Activated T-cell treated with anti-CD3 and anti-CD28 coated beads, Interleukin-2, amount 50 U/mL, for 72 hours (primary cell): ENCODE measurements around the gene LIPK. TPM values are rescaled to one million over a fixed set of nuclear protein-coding genes. Genes with fewer than 3 reads are reported as not detected.

Experiments used
- ATAC-seq, 2 donors: fragments of 150-1000 bp; cut with Tn5 transposase; replicated peaks in 1 of 2; 2 replicates each; pipeline ENCODE4 v1.10.0; 2021; ENCODE audit warnings: moderate library complexity in 2 of 2, mild to moderate bottlenecking in 1 of 2
- DNase-seq, 2 donors: peaks; one replicate each; pipeline ENCODE4 v3.0.0; 2021 to 2022; ENCODE audit warnings: mixed read lengths in 1 of 2
- H3K27ac Mint-ChIP-seq: one replicate; pipeline ENCODE4 v1.8.0; 2022; ENCODE audit warnings: mild to moderate bottlenecking, moderate library complexity, mixed read lengths
- H3K27me3 Mint-ChIP-seq: one replicate; pipeline ENCODE4 v1.8.0; 2022; ENCODE audit warnings: low read depth, mixed read lengths
- H3K36me3 Mint-ChIP-seq, 2 donors: one replicate each; pipeline ENCODE4 v1.8.0; 2022; ENCODE audit warnings: mixed read lengths in 2 of 2, mild to moderate bottlenecking in 1 of 2; ENCODE audit not compliant: insufficient read depth in 2 of 2
- H3K4me1 Mint-ChIP-seq: one replicate; pipeline ENCODE4 v1.8.0; 2022; ENCODE audit warnings: low read depth, mixed read lengths
- H3K4me3 Mint-ChIP-seq, 2 donors: one replicate each; pipeline ENCODE4 v1.8.0; 2022; ENCODE audit warnings: mild to moderate bottlenecking in 2 of 2, mixed read lengths in 2 of 2, moderate library complexity in 2 of 2
- H3K9me3 Mint-ChIP-seq, 2 donors: one replicate each; pipeline ENCODE4 v1.8.0; 2022; ENCODE audit warnings: mixed read lengths in 2 of 2
- total RNA-seq, 2 donors: library from RNA; stranded (reverse); gene quantifications; one replicate each; pipeline ENCODE4 v1.2.3, GENCODE V29; 2022

LIPK gene
- total RNA-seq, 2 donors from 2014 or later: not detected

- no peaks in the 10 kb centered on the region for H3K36me3 Mint-ChIP-seq
- peaks cover 9% of the 10 kb centered on the region for H3K4me1 Mint-ChIP-seq
- peaks cover 29% of the 10 kb centered on the region for H3K27me3 Mint-ChIP-seq
These were observed 59.8 kb downstream of the LIPK start for GRCh38 chr10:88765816-88766215.

GRCh38 chr10:88769384-88769783, 63.3 kb downstream of the LIPK start:
- DNase-seq: no peak
- peaks cover 35% of the 10 kb centered on the region for H3K27me3 Mint-ChIP-seq
- peaks cover 2% of the 10 kb centered on the region in 2 donors for H3K9me3 Mint-ChIP-seq
- no peak overlapping the region for H3K4me3 Mint-ChIP-seq
- peaks cover 0 to 1% of the 10 kb centered on the region in 2 donors for H3K36me3 Mint-ChIP-seq
- no peak for ATAC-seq
- no peak overlapping the region for H3K27ac Mint-ChIP-seq
- H3K4me1 Mint-ChIP-seq: no peaks in the 10 kb centered on the region

More at GRCh38 chr10:88765816-88766215, 59.8 kb downstream of the LIPK start:
- H3K27ac Mint-ChIP-seq: no peak overlapping the region
- no peaks in the 10 kb centered on the region for H3K9me3 Mint-ChIP-seq
- DNase-seq (no peak), ATAC-seq (no peak)
- H3K4me3 Mint-ChIP-seq: no peak overlapping the region

GRCh38 chr10:88781206-88781605, 75.2 kb downstream of the LIPK start:
- no peaks in the 10 kb centered on the region for H3K4me1 Mint-ChIP-seq
- peaks cover 28% of the 10 kb centered on the region for H3K27me3 Mint-ChIP-seq
- H3K4me3 Mint-ChIP-seq: no peak overlapping the region
- H3K27ac Mint-ChIP-seq: no peak overlapping the region
- DNase-seq (no peak), ATAC-seq (no peak)
- no peaks in the 10 kb centered on the region for H3K36me3 Mint-ChIP-seq
- no peaks in the 10 kb centered on the region for H3K9me3 Mint-ChIP-seq

GRCh38 chr10:88782222-88782621, 76.2 kb downstream of the LIPK start:
- Mint-ChIP-seq H3K4me1 (no peaks in the 10 kb centered on the region), H3K27me3 (peaks cover 25% of the 10 kb centered on the region), H3K27ac (no peak overlapping the region), H3K4me3 (no peak overlapping the region), H3K9me3 (no peaks in the 10 kb centered on the region), H3K36me3 (no peaks in the 10 kb centered on the region)
- ATAC-seq (no peak), DNase-seq (no peak)

GRCh38 chr10:88783724-88784123, 77.7 kb downstream of the LIPK start:
- no peak overlapping the region for H3K27ac Mint-ChIP-seq
- ATAC-seq (no peak), DNase-seq (no peak)
- H3K36me3 Mint-ChIP-seq: no peaks in the 10 kb centered on the region
- H3K27me3 Mint-ChIP-seq: peaks cover 24% of the 10 kb centered on the region
- H3K4me3 Mint-ChIP-seq: no peak overlapping the region
- H3K9me3 Mint-ChIP-seq: no peaks in the 10 kb centered on the region
- no peaks in the 10 kb centered on the region for H3K4me1 Mint-ChIP-seq

- ATAC-seq (no peak), DNase-seq (no peak)
- Mint-ChIP-seq H3K4me1 (no peaks in the 10 kb centered on the region), H3K27ac (no peak overlapping the region), H3K4me3 (no peak overlapping the region), H3K36me3 (no peaks in the 10 kb centered on the region), H3K9me3 (no peaks in the 10 kb centered on the region), H3K27me3 (peaks cover 20% of the 10 kb centered on the region)
These were observed 80.2 kb downstream of the LIPK start for GRCh38 chr10:88786032-88786770.

- DNase-seq (no peak), ATAC-seq (no peak)
- Mint-ChIP-seq H3K27me3 (peaks cover 18% of the 10 kb centered on the region), H3K27ac (no peak overlapping the region), H3K4me1 (peaks cover 10% of the 10 kb centered on the region), H3K36me3 (no peaks in the 10 kb centered on the region), H3K9me3 (no peaks in the 10 kb centered on the region), H3K4me3 (no peak overlapping the region)
These were observed 81.4 kb downstream of the LIPK start for GRCh38 chr10:88787463-88787862.

- H3K36me3 Mint-ChIP-seq: no peaks in the 10 kb centered on the region
- no peak overlapping the region for H3K4me3 Mint-ChIP-seq
- peaks cover 18% of the 10 kb centered on the region for H3K27me3 Mint-ChIP-seq
- H3K9me3 Mint-ChIP-seq: no peaks in the 10 kb centered on the region
- no peak for DNase-seq
- ATAC-seq: no peak
- H3K4me1 Mint-ChIP-seq: peaks cover 24% of the 10 kb centered on the region
- H3K27ac Mint-ChIP-seq: no peak overlapping the region
These were observed 82.9 kb downstream of the LIPK start for GRCh38 chr10:88788924-88789323.

- no peak overlapping the region for H3K27ac Mint-ChIP-seq
- no peak overlapping the region for H3K4me3 Mint-ChIP-seq
- DNase-seq (no peak), ATAC-seq (no peak)
- H3K27me3 Mint-ChIP-seq: peaks cover 16% of the 10 kb centered on the region
- no peaks in the 10 kb centered on the region for H3K9me3 Mint-ChIP-seq
- H3K36me3 Mint-ChIP-seq: no peaks in the 10 kb centered on the region
- peaks cover 30% of the 10 kb centered on the region for H3K4me1 Mint-ChIP-seq
These were observed 85.9 kb downstream of the LIPK start for GRCh38 chr10:88791924-88792323.

GRCh38 chr10:88792661-88793060, 86.6 kb downstream of the LIPK start:
- peak; percentile 3 to 9 for DNase-seq
- Mint-ChIP-seq H3K27me3 (peaks cover 19% of the 10 kb centered on the region), H3K4me1 (peaks cover 30% of the 10 kb centered on the region), H3K36me3 (no peaks in the 10 kb centered on the region), H3K27ac (no peak overlapping the region), H3K9me3 (no peaks in the 10 kb centered on the region), H3K4me3 (no peak overlapping the region)
- ATAC-seq: peak; percentile 66 to 72

GRCh38 chr10:88793712-88794299, 87.8 kb downstream of the LIPK start:
- Mint-ChIP-seq H3K9me3 (no peaks in the 10 kb centered on the region), H3K36me3 (no peaks in the 10 kb centered on the region), H3K27ac (peak overlapping the region; percentile 84), H3K27me3 (peaks cover 19% of the 10 kb centered on the region), H3K4me1 (peaks cover 30% of the 10 kb centered on the region), H3K4me3 (peak overlapping the region; percentile 47 to 62)
- DNase-seq (no peak), ATAC-seq (peak; percentile 87 to 89)

GRCh38 chr10:88794731-88795130, 88.7 kb downstream of the LIPK start:
- H3K4me1 Mint-ChIP-seq: peaks cover 30% of the 10 kb centered on the region
- no peaks in the 10 kb centered on the region for H3K9me3 Mint-ChIP-seq
- H3K4me3 Mint-ChIP-seq: no peak overlapping the region
- peaks cover 19% of the 10 kb centered on the region for H3K27me3 Mint-ChIP-seq
- H3K36me3 Mint-ChIP-seq: no peaks in the 10 kb centered on the region
- DNase-seq: no peak
- no peak overlapping the region for H3K27ac Mint-ChIP-seq
- ATAC-seq: no peak

- Mint-ChIP-seq H3K4me3 (no peak overlapping the region), H3K36me3 (no peaks in the 10 kb centered on the region), H3K9me3 (no peaks in the 10 kb centered on the region), H3K4me1 (peaks cover 15% of the 10 kb centered on the region), H3K27me3 (peaks cover 25% of the 10 kb centered on the region), H3K27ac (no peak overlapping the region)
- ATAC-seq: peak; percentile 85 to 91
- DNase-seq: peak; percentile 22 to 32
These were observed 94.4 kb downstream of the LIPK start for GRCh38 chr10:88800152-88801125.
